HepG2 (cell line): ENCODE results near the gene RPS5. TPM values are rescaled to one million over a fixed set of nuclear protein-coding genes. Genes with fewer than 3 reads are reported as not detected.
A peak's percentile ranks its signal among the peaks of the same experiment; 100 is the strongest.

Source experiments
- BORCS8-MEF2B ChIP-seq: sonication (generic); formaldehyde crosslinking; IDR thresholded peaks from 2 replicates; pipeline ENCODE4 v1.8.0; 2022; ENCODE audit warnings: mild to moderate bottlenecking, missing genetic modification reagents
- E2F5 ChIP-seq: sonication (generic); formaldehyde crosslinking; conservative IDR thresholded peaks from 2 replicates; pipeline ENCODE4 v1.4.0; 2020; ENCODE audit warnings: missing genetic modification reagents
- HNRNPH1 ChIP-seq: fragments of 200-400 bp; formaldehyde crosslinking; optimal IDR thresholded peaks from 2 replicates; pipeline ENCODE3; 2017; ENCODE audit warnings: mild to moderate bottlenecking, low read depth, low read length
- KDM4B ChIP-seq: sonication (generic); formaldehyde crosslinking; IDR thresholded peaks from 2 replicates; pipeline ENCODE4 v1.4.0; 2020; ENCODE audit warnings: missing genetic modification reagents
- LCORL ChIP-seq, 2 experiments: fragments of 450-650 bp in 1 of 2; sonication (generic) in 1 of 2; formaldehyde crosslinking in 1 of 2; IDR thresholded peaks; 2 replicates each; pipeline versions ENCODE4 v1.5.0 to v1.6.1; 2017 to 2020; ENCODE audit warnings: antibody characterized with exemption in 1 of 2, missing genetic modification reagents in 1 of 2
- RBM22 ChIP-seq: fragments of 200-400 bp; formaldehyde crosslinking; optimal IDR thresholded peaks from 2 replicates; pipeline ENCODE3; 2017; ENCODE audit warnings: mild to moderate bottlenecking, low read length, moderate library complexity
- SALL1 ChIP-seq: sonication (generic); formaldehyde crosslinking; IDR thresholded peaks from 2 replicates; pipeline ENCODE4 v1.8.0; 2022; ENCODE audit warnings: mild to moderate bottlenecking, missing genetic modification reagents
- SNAI1 ChIP-seq: sonication (generic); formaldehyde crosslinking; IDR thresholded peaks from 2 replicates; pipeline ENCODE4 v1.5.0; 2020; ENCODE audit warnings: mild to moderate bottlenecking, missing genetic modification reagents, borderline replicate concordance
- ZBTB44 ChIP-seq: sonication (generic); formaldehyde crosslinking; IDR thresholded peaks from 2 replicates; pipeline ENCODE4 v1.4.0; 2020; ENCODE audit warnings: missing genetic modification reagents
- ZC3H4 ChIP-seq: sonication (generic); formaldehyde crosslinking; IDR thresholded peaks from 2 replicates; pipeline ENCODE4 v1.4.0; 2020; ENCODE audit warnings: missing genetic modification reagents, borderline replicate concordance
- ZEB1 ChIP-seq: IDR thresholded peaks from 2 replicates; pipeline ENCODE4 v1.6.1; 2012; ENCODE audit warnings: mild to moderate bottlenecking, low read depth, inconsistent platforms; ENCODE audit not compliant: insufficient replicate concordance
- ZFP90 ChIP-seq: sonication (generic); formaldehyde crosslinking; IDR thresholded peaks from 2 replicates; pipeline ENCODE4 v1.8.0; 2022; ENCODE audit warnings: missing genetic modification reagents, mild to moderate bottlenecking, inconsistent platforms, borderline replicate concordance
- ZNF558 ChIP-seq: sonication (generic); formaldehyde crosslinking; IDR thresholded peaks from 2 replicates; pipeline ENCODE4 v1.9.0; 2022; ENCODE audit warnings: mild to moderate bottlenecking, missing genetic modification reagents, borderline replicate concordance
- ZNF563 ChIP-seq: sonication (generic); formaldehyde crosslinking; IDR thresholded peaks from 2 replicates; pipeline ENCODE4 v1.8.0; 2022; ENCODE audit warnings: mild to moderate bottlenecking, moderate library complexity, missing genetic modification reagents
- polyA plus RNA-seq, 8 experiments: library from polyadenylated mRNA; depleted of rRNA in 3 of 8; stranded (reverse) in 7 of 8; unstranded in 1 of 8; fragments of >200 nt; fragmentation: Illumina TruSeq in 4 of 8; extraction: Trizol in 4 of 8; gene quantifications; 2 replicates each; pipeline versions ENCODE4 v1.2.1 to v1.2.3, GENCODE V29; 2011 to 2016; ENCODE audit warnings: low read depth in 4 of 8, missing spikeins in 1 of 8, mixed read lengths in 1 of 8; ENCODE audit not compliant: insufficient read depth in 1 of 8
- total RNA-seq, 5 experiments: library from RNA; depleted of rRNA; stranded (reverse); fragments of >200 nt; fragmentation: Illumina TruSeq; extraction: Trizol; gene quantifications; 2 replicates each; pipeline ENCODE4 v1.2.3, GENCODE V29; 2016; ENCODE audit warnings: low read depth in 1 of 5
- TF ChIP-seq, protein P1 (sequence below): sonication (generic); formaldehyde crosslinking; IDR thresholded peaks from 2 replicates; pipeline ENCODE4 v1.4.0; 2020; ENCODE audit warnings: missing genetic modification reagents, borderline replicate concordance
- TF ChIP-seq, protein P2 (sequence below): sonication (generic); formaldehyde crosslinking; IDR thresholded peaks from 2 replicates; pipeline ENCODE4 v1.4.0; 2020; ENCODE audit warnings: missing genetic modification reagents
- TF ChIP-seq, protein P3 (sequence below): sonication (generic); formaldehyde crosslinking; IDR thresholded peaks from 2 replicates; pipeline ENCODE4 v1.4.0; 2020; ENCODE audit warnings: mild to moderate bottlenecking, missing genetic modification reagents

RPS5 gene
- total and polyA plus RNA-seq, 2 of the 13 experiments (the other 11 are each of a cell fraction or from before 2014, with no cell fraction given): 1,544 to 4,408 TPM

DNA sequence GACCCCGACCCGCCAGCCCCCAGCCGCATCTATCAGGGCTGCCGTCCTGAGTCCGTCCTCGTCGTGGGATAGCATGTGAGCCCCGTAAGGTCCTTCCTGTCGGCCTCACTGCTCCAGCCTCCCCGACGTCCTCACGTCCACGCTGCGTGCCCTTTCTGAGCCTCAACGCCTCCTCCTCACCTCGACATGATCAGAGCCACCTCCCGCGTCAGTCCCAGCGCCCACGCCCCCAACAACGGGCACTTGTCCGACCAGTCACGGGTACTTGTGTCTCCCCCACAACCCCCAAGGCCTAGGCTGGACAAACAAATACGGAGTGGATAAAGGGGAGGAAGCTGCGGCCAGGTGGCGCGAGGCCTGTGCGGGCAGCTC lies 25.2 kb upstream of the RPS5 start (continued):
- no peak for TF ChIP-seq ZEB1
- 0 out of 2 replicates have a peak, but pooled peaks have one; percentile 13 for TF ChIP-seq E2F5 (CRISPR knock-in tag)
- TF ChIP-seq ZNF563 (CRISPR knock-in tag): peak; percentile 45; the same call in 1 of the 2 replicates
- TF ChIP-seq LCORL (IDR thresholded peaks at IDR 0.05): no peak
- peak; percentile 8; the same call in 1 of the 2 replicates for TF ChIP-seq LCORL (CRISPR knock-in tag; IDR thresholded peaks at IDR 0.05)
- no peak for TF ChIP-seq ZNF558 (CRISPR knock-in tag)
- TF ChIP-seq, protein P1, sequence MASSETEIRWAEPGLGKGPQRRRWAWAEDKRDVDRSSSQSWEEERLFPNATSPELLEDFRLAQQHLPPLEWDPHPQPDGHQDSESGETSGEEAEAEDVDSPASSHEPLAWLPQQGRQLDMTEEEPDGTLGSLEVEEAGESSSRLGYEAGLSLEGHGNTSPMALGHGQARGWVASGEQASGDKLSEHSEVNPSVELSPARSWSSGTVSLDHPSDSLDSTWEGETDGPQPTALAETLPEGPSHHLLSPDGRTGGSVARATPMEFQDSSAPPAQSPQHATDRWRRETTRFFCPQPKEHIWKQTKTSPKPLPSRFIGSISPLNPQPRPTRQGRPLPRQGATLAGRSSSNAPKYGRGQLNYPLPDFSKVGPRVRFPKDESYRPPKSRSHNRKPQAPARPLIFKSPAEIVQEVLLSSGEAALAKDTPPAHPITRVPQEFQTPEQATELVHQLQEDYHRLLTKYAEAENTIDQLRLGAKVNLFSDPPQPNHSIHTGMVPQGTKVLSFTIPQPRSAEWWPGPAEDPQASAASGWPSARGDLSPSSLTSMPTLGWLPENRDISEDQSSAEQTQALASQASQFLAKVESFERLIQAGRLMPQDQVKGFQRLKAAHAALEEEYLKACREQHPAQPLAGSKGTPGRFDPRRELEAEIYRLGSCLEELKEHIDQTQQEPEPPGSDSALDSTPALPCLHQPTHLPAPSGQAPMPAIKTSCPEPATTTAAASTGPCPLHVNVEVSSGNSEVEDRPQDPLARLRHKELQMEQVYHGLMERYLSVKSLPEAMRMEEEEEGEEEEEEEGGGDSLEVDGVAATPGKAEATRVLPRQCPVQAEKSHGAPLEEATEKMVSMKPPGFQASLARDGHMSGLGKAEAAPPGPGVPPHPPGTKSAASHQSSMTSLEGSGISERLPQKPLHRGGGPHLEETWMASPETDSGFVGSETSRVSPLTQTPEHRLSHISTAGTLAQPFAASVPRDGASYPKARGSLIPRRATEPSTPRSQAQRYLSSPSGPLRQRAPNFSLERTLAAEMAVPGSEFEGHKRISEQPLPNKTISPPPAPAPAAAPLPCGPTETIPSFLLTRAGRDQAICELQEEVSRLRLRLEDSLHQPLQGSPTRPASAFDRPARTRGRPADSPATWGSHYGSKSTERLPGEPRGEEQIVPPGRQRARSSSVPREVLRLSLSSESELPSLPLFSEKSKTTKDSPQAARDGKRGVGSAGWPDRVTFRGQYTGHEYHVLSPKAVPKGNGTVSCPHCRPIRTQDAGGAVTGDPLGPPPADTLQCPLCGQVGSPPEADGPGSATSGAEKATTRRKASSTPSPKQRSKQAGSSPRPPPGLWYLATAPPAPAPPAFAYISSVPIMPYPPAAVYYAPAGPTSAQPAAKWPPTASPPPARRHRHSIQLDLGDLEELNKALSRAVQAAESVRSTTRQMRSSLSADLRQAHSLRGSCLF (CRISPR knock-in tag): no peak
- TF ChIP-seq RBM22: peak; percentile 68
- peak; percentile 96; the same call in 1 of the 2 replicates for TF ChIP-seq ZC3H4 (CRISPR knock-in tag)
- TF ChIP-seq KDM4B (CRISPR knock-in tag): peak; percentile 56; the same call in 1 of the 2 replicates
- TF ChIP-seq SALL1 (CRISPR knock-in tag): 0 out of 2 replicates have a peak, but pooled peaks have one; percentile 4
- TF ChIP-seq ZFP90 (CRISPR knock-in tag): 0 out of 2 replicates have a peak, but pooled peaks have one; percentile 13
- 0 out of 2 replicates have a peak, but pooled peaks have one; percentile 22 for TF ChIP-seq SNAI1 (CRISPR knock-in tag)
- TF ChIP-seq BORCS8-MEF2B (CRISPR knock-in tag): 0 out of 2 replicates have a peak, but pooled peaks have one; percentile 22
- TF ChIP-seq ZBTB44 (CRISPR knock-in tag): no peak
- TF ChIP-seq, protein P2, sequence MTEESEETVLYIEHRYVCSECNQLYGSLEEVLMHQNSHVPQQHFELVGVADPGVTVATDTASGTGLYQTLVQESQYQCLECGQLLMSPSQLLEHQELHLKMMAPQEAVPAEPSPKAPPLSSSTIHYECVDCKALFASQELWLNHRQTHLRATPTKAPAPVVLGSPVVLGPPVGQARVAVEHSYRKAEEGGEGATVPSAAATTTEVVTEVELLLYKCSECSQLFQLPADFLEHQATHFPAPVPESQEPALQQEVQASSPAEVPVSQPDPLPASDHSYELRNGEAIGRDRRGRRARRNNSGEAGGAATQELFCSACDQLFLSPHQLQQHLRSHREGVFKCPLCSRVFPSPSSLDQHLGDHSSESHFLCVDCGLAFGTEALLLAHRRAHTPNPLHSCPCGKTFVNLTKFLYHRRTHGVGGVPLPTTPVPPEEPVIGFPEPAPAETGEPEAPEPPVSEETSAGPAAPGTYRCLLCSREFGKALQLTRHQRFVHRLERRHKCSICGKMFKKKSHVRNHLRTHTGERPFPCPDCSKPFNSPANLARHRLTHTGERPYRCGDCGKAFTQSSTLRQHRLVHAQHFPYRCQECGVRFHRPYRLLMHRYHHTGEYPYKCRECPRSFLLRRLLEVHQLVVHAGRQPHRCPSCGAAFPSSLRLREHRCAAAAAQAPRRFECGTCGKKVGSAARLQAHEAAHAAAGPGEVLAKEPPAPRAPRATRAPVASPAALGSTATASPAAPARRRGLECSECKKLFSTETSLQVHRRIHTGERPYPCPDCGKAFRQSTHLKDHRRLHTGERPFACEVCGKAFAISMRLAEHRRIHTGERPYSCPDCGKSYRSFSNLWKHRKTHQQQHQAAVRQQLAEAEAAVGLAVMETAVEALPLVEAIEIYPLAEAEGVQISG (CRISPR knock-in tag): no peak
- TF ChIP-seq, protein P3, sequence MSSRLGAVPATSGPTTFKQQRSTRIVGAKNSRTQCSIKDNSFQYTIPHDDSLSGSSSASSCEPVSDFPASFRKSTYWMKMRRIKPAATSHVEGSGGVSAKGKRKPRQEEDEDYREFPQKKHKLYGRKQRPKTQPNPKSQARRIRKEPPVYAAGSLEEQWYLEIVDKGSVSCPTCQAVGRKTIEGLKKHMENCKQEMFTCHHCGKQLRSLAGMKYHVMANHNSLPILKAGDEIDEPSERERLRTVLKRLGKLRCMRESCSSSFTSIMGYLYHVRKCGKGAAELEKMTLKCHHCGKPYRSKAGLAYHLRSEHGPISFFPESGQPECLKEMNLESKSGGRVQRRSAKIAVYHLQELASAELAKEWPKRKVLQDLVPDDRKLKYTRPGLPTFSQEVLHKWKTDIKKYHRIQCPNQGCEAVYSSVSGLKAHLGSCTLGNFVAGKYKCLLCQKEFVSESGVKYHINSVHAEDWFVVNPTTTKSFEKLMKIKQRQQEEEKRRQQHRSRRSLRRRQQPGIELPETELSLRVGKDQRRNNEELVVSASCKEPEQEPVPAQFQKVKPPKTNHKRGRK (CRISPR knock-in tag): 0 out of 2 replicates have a peak, but pooled peaks have one; percentile 53
- peak; percentile 32 for TF ChIP-seq HNRNPH1
